ENCODE measurements around the gene SNAPC4. TPM values are rescaled to one million over a fixed set of nuclear protein-coding genes. Genes with fewer than 3 reads are reported as not detected.

The SNAPC4 gene
- total and polyA plus RNA-seq, 2 experiments from 2014 or later: 6.3 to 10.5 TPM

DNA sequence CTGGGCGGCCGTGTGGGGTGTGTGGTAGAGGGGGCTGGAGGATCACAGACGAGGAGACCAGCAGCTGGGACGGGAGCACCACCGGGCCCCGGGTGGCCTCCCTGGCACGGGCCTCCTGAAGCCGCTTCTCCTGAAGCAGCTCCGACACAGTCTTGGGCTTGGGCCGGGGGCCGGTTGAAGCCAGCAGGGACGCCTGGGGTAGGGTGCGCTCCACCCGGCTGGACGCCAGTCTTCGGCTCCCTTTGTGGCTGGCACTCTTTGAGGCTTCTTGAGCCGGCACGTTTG lies 21.0 kb downstream of the SNAPC4 start:
- no peak for TF ChIP-seq EZH2 (IDR thresholded peaks at IDR 0.05; ENCODE audit: borderline replicate concordance)
- no peak for TF ChIP-seq CTCF (IDR thresholded peaks at IDR 0.05; ENCODE audit: poor library complexity)
- TF ChIP-seq EZH2phosphoT487 (IDR thresholded peaks at IDR 0.05; ENCODE audit: low read depth, severe bottlenecking, unreplicated experiment): no peak
- Histone ChIP-seq H3K9me2 (replicated peaks; ENCODE audit: insufficient read depth) (no peaks in the 10 kb centered on the region), H3K27ac (no peak overlapping the region), H4K20me1 (ENCODE audit: insufficient read depth, poor library complexity, severe bottlenecking) (no peaks in the 10 kb centered on the region), H3K4me3 (no peak overlapping the region), H3K79me2 (no peaks in the 10 kb centered on the region), H2AFZ (no peak overlapping the region), H3K4me2 (no peak overlapping the region), H3K4me1 (ENCODE audit: insufficient read depth) (no peaks in the 10 kb centered on the region), H3K27me3 (no peaks in the 10 kb centered on the region), H3K36me3 (replicated peaks; ENCODE audit: insufficient read depth, low read depth) (no peaks in the 10 kb centered on the region), H3K9me3 (ENCODE audit: low read depth) (no peaks in the 10 kb centered on the region)
- DNase-seq (ENCODE audit: low spot score): no peak
- over 99% methylated on average over 14 of the region's 18 CpGs for WGBS (ENCODE audit: low lambda C conversion rate, missing lambda C conversion rate)

DNA sequence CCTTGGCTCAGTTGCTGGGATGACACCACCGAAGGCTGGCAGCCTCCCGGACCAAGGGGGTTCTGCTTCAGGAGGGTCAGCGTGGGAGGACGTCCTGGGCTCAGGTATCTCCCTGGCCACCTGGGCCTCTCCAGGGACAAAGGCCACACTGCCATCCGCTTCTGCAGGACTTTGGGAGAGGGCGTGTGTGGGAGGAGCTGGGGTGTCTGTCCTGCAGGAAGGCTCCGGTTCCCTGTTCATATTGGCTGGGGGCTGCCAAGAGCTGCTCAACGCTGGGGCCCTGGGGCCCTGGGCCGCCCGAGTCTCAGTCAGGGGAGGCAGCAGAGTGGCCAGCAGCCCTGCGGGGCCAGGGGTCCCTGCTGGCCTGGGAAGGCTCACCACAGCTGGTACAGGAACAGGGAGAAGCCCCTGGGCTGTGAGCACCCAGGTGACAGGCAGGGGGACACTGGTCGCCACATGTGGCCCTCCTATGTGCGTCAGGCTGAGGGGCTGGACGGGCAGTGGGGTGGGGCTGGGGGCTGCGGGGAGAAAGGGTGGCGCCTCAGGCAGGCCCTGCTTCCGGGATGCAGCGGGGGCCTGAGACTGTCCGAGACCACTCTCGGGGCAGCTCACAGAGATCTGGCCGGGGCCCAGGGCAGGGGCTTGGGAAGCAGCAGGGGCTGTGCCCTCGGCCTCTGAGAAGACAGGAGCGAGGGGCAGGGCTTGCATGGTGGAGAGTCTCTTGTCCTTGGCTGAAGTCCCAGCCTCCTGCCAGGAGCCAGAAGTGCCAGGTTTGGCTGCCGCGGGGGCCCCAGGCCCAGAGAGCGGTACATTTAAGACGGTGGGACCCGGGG lies 21.6 kb downstream of the SNAPC4 start:
- Histone ChIP-seq H3K4me2 (no peak overlapping the region), H3K4me1 (ENCODE audit: insufficient read depth) (peaks cover 3% of the 10 kb centered on the region), H3K9me2 (replicated peaks; ENCODE audit: insufficient read depth) (no peaks in the 10 kb centered on the region), H3K79me2 (no peaks in the 10 kb centered on the region), H3K27ac (no peak overlapping the region), H2AFZ (no peak overlapping the region), H3K4me3 (no peak overlapping the region), H3K9me3 (ENCODE audit: low read depth) (no peaks in the 10 kb centered on the region), H3K36me3 (replicated peaks; ENCODE audit: insufficient read depth, low read depth) (no peaks in the 10 kb centered on the region), H3K27me3 (no peaks in the 10 kb centered on the region), H4K20me1 (ENCODE audit: insufficient read depth, poor library complexity, severe bottlenecking) (no peaks in the 10 kb centered on the region)
- DNase-seq (ENCODE audit: low spot score): no peak
- WGBS (ENCODE audit: low lambda C conversion rate, missing lambda C conversion rate): 87% methylated on average over 19 of the region's 28 CpGs
- TF ChIP-seq EZH2 (IDR thresholded peaks at IDR 0.05; ENCODE audit: borderline replicate concordance): no peak
- no peak for TF ChIP-seq EZH2phosphoT487 (IDR thresholded peaks at IDR 0.05; ENCODE audit: low read depth, severe bottlenecking, unreplicated experiment)
- no peak for TF ChIP-seq CTCF (IDR thresholded peaks at IDR 0.05; ENCODE audit: poor library complexity)

- no peak overlapping the region for H2AFZ ChIP-seq
- peaks cover 11% of the 10 kb centered on the region for H3K4me1 ChIP-seq (ENCODE audit: insufficient read depth)
- H3K9me3 ChIP-seq (ENCODE audit: low read depth): no peaks in the 10 kb centered on the region
- H3K9me2 ChIP-seq (replicated peaks; ENCODE audit: insufficient read depth): no peaks in the 10 kb centered on the region
- H3K4me2 ChIP-seq: no peak overlapping the region
- no peak overlapping the region for H3K4me3 ChIP-seq
- no peaks in the 10 kb centered on the region for H3K36me3 ChIP-seq (replicated peaks; ENCODE audit: insufficient read depth, low read depth)
- no peak for TF ChIP-seq EZH2 (IDR thresholded peaks at IDR 0.05; ENCODE audit: borderline replicate concordance)
- TF ChIP-seq CTCF (IDR thresholded peaks at IDR 0.05; ENCODE audit: poor library complexity): no peak
- TF ChIP-seq EZH2phosphoT487 (IDR thresholded peaks at IDR 0.05; ENCODE audit: low read depth, severe bottlenecking, unreplicated experiment): no peak
- WGBS (ENCODE audit: low lambda C conversion rate, missing lambda C conversion rate): 98% methylated on average over 29 of the region's 32 CpGs
- no peaks in the 10 kb centered on the region for H3K79me2 ChIP-seq
- no peak overlapping the region for H3K27ac ChIP-seq
- H3K27me3 ChIP-seq: no peaks in the 10 kb centered on the region
- DNase-seq (ENCODE audit: low spot score): no peak
- no peaks in the 10 kb centered on the region for H4K20me1 ChIP-seq (ENCODE audit: insufficient read depth, poor library complexity, severe bottlenecking)
Measured at GRCh38 chr9:136377341-136378169, 22.4 kb downstream of the SNAPC4 start.

All from hepatocyte (in vitro differentiated cells).